Stomach (tissue), 9 donors: ENCODE results near the gene UBAC2. TPM values are rescaled to one million over a fixed set of nuclear protein-coding genes. Genes with fewer than 3 reads are reported as not detected.

Experiments
- DNase-seq, 2 donors: peaks; one replicate each; pipeline versions ENCODE4 v3.0.0 to v3.0.0-alpha.2; 2013 to 2019
- H3K27ac ChIP-seq, 5 donors: fragments of 200-600 bp in 4 of 5; sonication (generic) in 4 of 5; one replicate each; pipeline ENCODE4 v1.5.1; 2013 to 2019; ENCODE audit warnings: mild to moderate bottlenecking in 1 of 5, moderate library complexity in 1 of 5
- H3K27me3 ChIP-seq, 3 donors: fragments of 200-600 bp; sonication (generic); one replicate each; pipeline ENCODE4 v1.5.1; 2017 to 2019; ENCODE audit warnings: mixed run types in 1 of 3
- H3K36me3 ChIP-seq, 4 donors: fragments of 200-600 bp; sonication (generic); 1 replicate in 3 of 4; 2 replicates in 1 of 4; pipeline ENCODE4 v1.5.1; 2016 to 2019
- H3K4me1 ChIP-seq, 4 donors: fragments of 200-600 bp; sonication (generic); one replicate each; pipeline ENCODE4 v1.5.1; 2016 to 2019
- H3K4me3 ChIP-seq, 4 donors: fragments of 200-600 bp; sonication (generic) in 3 of 4; one replicate each; pipeline ENCODE4 v1.5.1; 2016 to 2019; ENCODE audit warnings: mild to moderate bottlenecking in 1 of 4
- H3K9me3 ChIP-seq, 4 donors: fragments of 200-600 bp; sonication (generic); one replicate each; pipeline ENCODE4 v1.5.1; 2016 to 2019
- EP300 ChIP-seq: sonication (generic); formaldehyde crosslinking; IDR thresholded peaks from one replicate; pipeline ENCODE4 v1.6.1; 2017; ENCODE audit warnings: antibody characterized with exemption
- POLR2A ChIP-seq, 4 donors: fragments of 450-650 bp; IDR thresholded peaks; one replicate each; pipeline ENCODE4 v1.6.1; 2016; ENCODE audit warnings: antibody characterized with exemption in 4 of 4, control low read depth in 2 of 4, mild to moderate bottlenecking in 1 of 4, moderate library complexity in 1 of 4
- POLR2AphosphoS5 ChIP-seq, 3 donors: sonication (generic); formaldehyde crosslinking; IDR thresholded peaks; one replicate each; pipeline ENCODE4 v1.6.1; 2016; ENCODE audit warnings: antibody characterized with exemption in 3 of 3
- WGBS, 5 donors: extraction: QIAGEN DNeasy Blood & Tissue Kit in 3 of 5; methylation state at CpG; one replicate each; pipeline versions ENCODE4 v1.1.5 to v1.1.7; 2013 to 2018; 5-methylcytosine and 5-hydroxymethylcytosine counted together
- intact Hi-C: fragments of 100-400 bp; cut with DNase I; formaldehyde crosslinking; loops from one replicate; pipeline ENCODE4 v1.15.1; 2023; ENCODE audit warnings: low total_unique reads
- polyA plus RNA-seq, 3 donors: library from polyadenylated mRNA; stranded (reverse); fragments of 200-250 nt; gene quantifications; one replicate each; pipeline ENCODE4 v1.2.3, GENCODE V29; 2013
- total RNA-seq, 5 donors: library from RNA; depleted of rRNA; stranded (reverse); fragments of >200 nt; gene quantifications; one replicate each; pipeline versions ENCODE4 v1.1.0 to v1.2.3, GENCODE V29; 2014 to 2016
- TF ChIP-seq, protein P1 (sequence below), 7 experiments: fragments of 450-650 bp in 4 of 7; fragments of 200-600 bp in 3 of 7; sonication (generic) in 3 of 7; IDR thresholded peaks; one replicate each; pipeline ENCODE4 v1.5.1; 2016 to 2019; ENCODE audit warnings: antibody characterized with exemption in 7 of 7, control low read depth in 2 of 7, mild to moderate bottlenecking in 1 of 7
- donor health status: healthy with polysubstance abuse.
- donor health status: Bipolar disorder and iron deficiency.
- donor health status: healthy.

The UBAC2 gene
- total and polyA plus RNA-seq, 8 donors: 18.1 to 68.8 (median 40.1) TPM

DNA sequence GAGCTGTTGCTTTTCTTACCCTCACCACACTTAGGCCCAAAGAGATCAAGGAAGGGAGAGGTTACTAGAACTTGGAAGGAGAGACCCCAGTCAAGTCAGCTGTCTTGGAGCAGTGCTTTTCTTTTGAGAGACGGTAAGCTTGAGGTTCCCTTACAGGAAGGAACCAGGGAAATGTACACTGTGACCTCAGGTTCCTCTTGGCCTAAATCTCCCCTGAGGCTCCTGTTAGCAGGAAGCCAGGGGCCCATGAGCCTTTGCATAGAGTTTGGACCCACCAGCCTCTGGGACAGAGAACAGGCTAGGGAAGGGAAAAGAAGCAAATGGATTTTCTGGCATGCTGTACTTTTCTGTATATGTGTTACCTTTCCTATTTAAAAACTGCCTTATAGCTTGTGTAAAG, 63.4 kb downstream of the UBAC2 start:
- Histone ChIP-seq H3K36me3 (peaks cover 0 to 19% (median 7%) of the 10 kb centered on the region in 4 donors), H3K9me3 (no peaks in the 10 kb centered on the region), H3K27ac (peak overlapping the region in 2 of 5 donors; percentile 1 to 22), H3K4me3 (no peak overlapping the region), H3K4me1 (peaks cover 0 to 21% (median 7%) of the 10 kb centered on the region in 4 donors), H3K27me3 (no peaks in the 10 kb centered on the region)
- no peak for DNase-seq
- WGBS, 5 donors: 29 to 69% (median 52%) methylated on average over 1 of the region's 1 CpG
- TF ChIP-seq POLR2AphosphoS5 (IDR thresholded peaks at IDR 0.05): no peak
- no peak for TF ChIP-seq EP300
- TF ChIP-seq POLR2A (IDR thresholded peaks at IDR 0.05): no peak
- TF ChIP-seq, protein P1, sequence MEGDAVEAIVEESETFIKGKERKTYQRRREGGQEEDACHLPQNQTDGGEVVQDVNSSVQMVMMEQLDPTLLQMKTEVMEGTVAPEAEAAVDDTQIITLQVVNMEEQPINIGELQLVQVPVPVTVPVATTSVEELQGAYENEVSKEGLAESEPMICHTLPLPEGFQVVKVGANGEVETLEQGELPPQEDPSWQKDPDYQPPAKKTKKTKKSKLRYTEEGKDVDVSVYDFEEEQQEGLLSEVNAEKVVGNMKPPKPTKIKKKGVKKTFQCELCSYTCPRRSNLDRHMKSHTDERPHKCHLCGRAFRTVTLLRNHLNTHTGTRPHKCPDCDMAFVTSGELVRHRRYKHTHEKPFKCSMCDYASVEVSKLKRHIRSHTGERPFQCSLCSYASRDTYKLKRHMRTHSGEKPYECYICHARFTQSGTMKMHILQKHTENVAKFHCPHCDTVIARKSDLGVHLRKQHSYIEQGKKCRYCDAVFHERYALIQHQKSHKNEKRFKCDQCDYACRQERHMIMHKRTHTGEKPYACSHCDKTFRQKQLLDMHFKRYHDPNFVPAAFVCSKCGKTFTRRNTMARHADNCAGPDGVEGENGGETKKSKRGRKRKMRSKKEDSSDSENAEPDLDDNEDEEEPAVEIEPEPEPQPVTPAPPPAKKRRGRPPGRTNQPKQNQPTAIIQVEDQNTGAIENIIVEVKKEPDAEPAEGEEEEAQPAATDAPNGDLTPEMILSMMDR (IDR thresholded peaks at IDR 0.05): no peak
- intact Hi-C loops: loop anchor here (5.0 to 10.0 kb wide), 2 partner anchors 87 to 171 kb away; no protein-coding TSS in a partner anchor

DNA sequence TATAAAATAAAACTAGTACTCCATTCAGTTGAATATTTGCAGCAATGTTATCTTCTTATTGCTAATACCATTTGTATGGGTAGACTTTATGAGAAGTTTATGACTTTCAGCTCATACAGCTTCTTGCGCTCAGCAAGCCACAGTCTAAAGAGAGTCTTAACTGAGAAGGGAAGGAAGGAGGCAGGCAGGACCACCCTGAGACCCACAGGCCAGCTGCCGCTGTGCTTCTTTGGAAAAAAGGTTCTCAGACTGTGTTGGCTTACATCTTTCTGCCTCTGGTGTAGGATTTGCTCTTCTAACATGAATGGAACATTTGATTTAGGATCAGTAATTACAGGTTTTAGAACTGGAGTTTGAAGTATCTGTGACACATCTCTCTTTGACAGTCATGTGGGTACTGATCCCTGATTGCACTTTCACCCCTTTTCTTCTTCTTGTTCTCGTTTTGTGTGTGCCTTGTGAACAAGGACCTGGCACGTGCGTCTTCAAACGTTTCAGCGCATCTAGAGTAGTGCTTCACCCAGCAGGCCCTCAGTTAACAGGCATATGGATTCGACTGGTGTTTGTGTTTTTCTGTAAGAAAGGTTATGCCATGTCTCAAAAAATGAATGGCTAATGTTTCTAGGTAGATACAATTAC, 64.6 kb downstream of the UBAC2 start:
- H3K9me3 ChIP-seq: no peaks in the 10 kb centered on the region
- 69 to 83% (median 75%) methylated on average over 8 of the region's 8 CpGs for WGBS, 5 donors
- intact Hi-C loops: loop anchor here (10.0 kb wide), 1 partner anchor 170 kb away; no protein-coding TSS in a partner anchor

GRCh38 chr13:99265821-99266426, 65.3 kb downstream of the UBAC2 start:
- no peaks in the 10 kb centered on the region for H3K9me3 ChIP-seq
- no peak for TF ChIP-seq POLR2A (IDR thresholded peaks at IDR 0.05)
- TF ChIP-seq EP300: no peak
- TF ChIP-seq, protein P1 (IDR thresholded peaks at IDR 0.05): peak in 5 of 7 experiments; percentile 22 to 65 (median 41)
- no peak for TF ChIP-seq POLR2AphosphoS5 (IDR thresholded peaks at IDR 0.05)
- H3K4me3 ChIP-seq: no peak overlapping the region
- no peak overlapping the region for H3K27ac ChIP-seq
- intact Hi-C loops: loop anchor here (10.0 kb wide), 1 partner anchor 169 kb away; no protein-coding TSS in a partner anchor
- WGBS, 5 donors: 21 to 28% (median 25%) methylated on average over 3 of the region's 3 CpGs
- H3K36me3 ChIP-seq: peaks cover 0 to 13% (median 5%) of the 10 kb centered on the region in 4 donors
- H3K4me1 ChIP-seq: peaks cover 0 to 23% (median 3%) of the 10 kb centered on the region in 4 donors
- no peaks in the 10 kb centered on the region for H3K27me3 ChIP-seq
- peak in 1 of 2 donors; percentile 80 for DNase-seq

More for the DNA sequence above, 64.6 kb downstream of the UBAC2 start:
- no peak overlapping the region for H3K4me3 ChIP-seq
- DNase-seq: no peak
- no peak overlapping the region for H3K27ac ChIP-seq
- peaks cover 0 to 21% (median 4%) of the 10 kb centered on the region in 4 donors for H3K4me1 ChIP-seq
- peaks cover 0 to 13% (median 5%) of the 10 kb centered on the region in 4 donors for H3K36me3 ChIP-seq
- H3K27me3 ChIP-seq: no peaks in the 10 kb centered on the region
- TF ChIP-seq POLR2AphosphoS5 (IDR thresholded peaks at IDR 0.05) (no peak), EP300 (no peak), POLR2A (IDR thresholded peaks at IDR 0.05) (no peak)
- TF ChIP-seq, protein P1 (IDR thresholded peaks at IDR 0.05): no peak

- WGBS, 5 donors: 84 to 88% (median 86%) methylated on average over 6 of the region's 6 CpGs
- intact Hi-C loops: loop anchor here (10.0 kb wide), 1 partner anchor 168 kb away; no protein-coding TSS in a partner anchor
- H3K36me3 ChIP-seq: peaks cover 0 to 13% (median 5%) of the 10 kb centered on the region in 4 donors
- H3K27me3 ChIP-seq: no peaks in the 10 kb centered on the region
- H3K9me3 ChIP-seq: no peaks in the 10 kb centered on the region
- TF ChIP-seq, protein P1 (IDR thresholded peaks at IDR 0.05): no peak
- TF ChIP-seq POLR2AphosphoS5 (IDR thresholded peaks at IDR 0.05): no peak
- TF ChIP-seq EP300: no peak
- no peak for TF ChIP-seq POLR2A (IDR thresholded peaks at IDR 0.05)
- H3K27ac ChIP-seq: no peak overlapping the region
- no peak for DNase-seq
- H3K4me3 ChIP-seq: no peak overlapping the region
- H3K4me1 ChIP-seq: peaks cover 0 to 29% (median 3%) of the 10 kb centered on the region in 4 donors
These were observed 66.2 kb downstream of the UBAC2 start for GRCh38 chr13:99266827-99267226.
